ENCODE measurements around the gene LHX8. TPM values are rescaled to one million over a fixed set of nuclear protein-coding genes. Genes with fewer than 3 reads are reported as not detected.

The LHX8 gene
- total and polyA plus RNA-seq, 9 donors = 0.05 to 0.25 (median 0.09) TPM; not detected in 4

DNA sequence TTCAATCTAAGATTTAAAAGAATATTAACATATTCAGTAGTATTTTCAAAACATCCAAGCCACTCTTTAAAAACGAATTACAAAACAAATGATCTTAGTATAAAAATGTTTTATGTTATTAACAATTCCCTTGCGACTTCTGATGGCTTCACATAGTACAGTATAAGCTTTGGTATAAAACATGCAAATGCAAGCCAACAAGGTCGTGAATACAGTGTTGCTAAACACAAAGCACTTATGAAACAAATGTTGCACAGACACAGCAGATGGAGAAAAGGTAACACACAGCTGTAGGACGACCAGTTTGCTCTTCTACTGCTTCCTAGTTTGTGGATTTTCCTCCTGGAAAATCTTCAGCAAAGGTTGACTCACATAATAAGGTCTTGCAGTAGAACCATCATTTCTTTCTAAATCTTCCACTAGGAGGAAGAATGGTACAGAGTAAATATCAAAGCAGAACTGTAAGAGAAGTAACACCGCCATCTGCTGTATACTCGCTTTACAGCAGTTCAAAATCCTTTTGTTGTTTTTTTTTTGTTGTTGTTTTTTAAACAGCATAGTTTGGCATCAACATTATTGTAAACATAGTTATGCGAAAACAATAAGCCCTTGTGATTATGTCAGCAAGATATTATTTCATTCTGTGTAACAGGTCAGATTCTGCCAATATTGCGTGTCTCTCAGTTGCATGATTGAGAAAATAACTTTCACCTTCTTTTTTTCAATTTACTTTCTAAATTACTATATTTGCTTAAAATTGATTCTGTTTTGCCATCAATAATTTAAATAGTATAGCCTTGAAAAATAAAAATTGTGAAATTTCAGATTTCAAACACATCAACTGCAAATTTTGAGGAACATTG, 69.5 kb downstream of the LHX8 start:
- Histone ChIP-seq H3K9me3 (replicated peaks; ENCODE audit: control insufficient read depth, low read depth, low read length) (no peaks in the 10 kb centered on the region), H3K36me3 (ENCODE audit: control insufficient read depth, insufficient read depth, low read length) (no peaks in the 10 kb centered on the region), H3K27me3 (ENCODE audit: control insufficient read depth, insufficient read depth, low read length) (no peaks in the 10 kb centered on the region), H3K4me1 (ENCODE audit: control insufficient read depth, insufficient read depth, low read length) (no peaks in the 10 kb centered on the region), H3K27ac (ENCODE audit: low read length) (no peak overlapping the region), H3K4me3 (ENCODE audit: low read length) (no peak overlapping the region)
- peak; percentile 59 for DNase-seq
- WGBS (ENCODE audit: insufficient coverage) = 88% methylated on average over 1 of the region's 8 CpGs

GRCh38 chr1:75208862-75209261, 74.7 kb downstream of the LHX8 start:
- Histone ChIP-seq H3K36me3 (ENCODE audit: control insufficient read depth, insufficient read depth, low read length) (no peaks in the 10 kb centered on the region), H3K27me3 (ENCODE audit: control insufficient read depth, insufficient read depth, low read length) (no peaks in the 10 kb centered on the region), H3K9me3 (replicated peaks; ENCODE audit: control insufficient read depth, low read depth, low read length) (no peaks in the 10 kb centered on the region), H3K4me3 (ENCODE audit: low read length) (no peak overlapping the region), H3K4me1 (ENCODE audit: control insufficient read depth, insufficient read depth, low read length) (no peaks in the 10 kb centered on the region), H3K27ac (ENCODE audit: low read length) (no peak overlapping the region)
- DNase-seq = no peak
